ENCODE data around the gene HSPA1A. TPM values are rescaled to one million over a fixed set of nuclear protein-coding genes. Genes with fewer than 3 reads are reported as not detected.
"Not testable (repeated sequence)": the region's sequence is repeated elsewhere in the genome, so short reads cannot be mapped to it uniquely, and the experiment has no call there.

Gene HSPA1A
- polyA plus RNA-seq, 1 experiment: 46.6 TPM

DNA sequence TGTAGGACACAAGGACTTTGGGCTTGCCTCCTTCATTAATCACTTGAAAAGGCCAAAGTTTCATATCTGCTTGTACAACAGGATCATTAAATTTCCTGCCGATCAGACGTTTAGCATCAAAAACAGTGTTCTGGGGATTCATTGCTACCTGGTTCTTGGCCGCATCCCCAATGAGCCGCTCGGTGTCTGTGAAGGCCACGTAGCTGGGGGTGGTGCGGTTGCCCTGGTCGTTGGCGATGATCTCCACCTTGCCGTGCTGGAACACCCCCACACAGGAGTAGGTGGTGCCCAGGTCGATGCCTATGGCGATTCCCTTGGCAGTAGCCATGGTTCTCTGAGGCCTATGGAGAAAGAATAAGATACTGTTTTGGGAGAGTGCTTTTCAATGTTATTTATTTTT lies 3.7 kb upstream of the HSPA1A start:
- no peak for DNase-seq (ENCODE audit: low read depth, low spot score)
- POLR2A ChIA-PET: no interaction called here
- H3K27ac ChIP-seq (ENCODE audit: low read depth, low read length): no peak overlapping the region
- TF ChIP-seq, protein P1, sequence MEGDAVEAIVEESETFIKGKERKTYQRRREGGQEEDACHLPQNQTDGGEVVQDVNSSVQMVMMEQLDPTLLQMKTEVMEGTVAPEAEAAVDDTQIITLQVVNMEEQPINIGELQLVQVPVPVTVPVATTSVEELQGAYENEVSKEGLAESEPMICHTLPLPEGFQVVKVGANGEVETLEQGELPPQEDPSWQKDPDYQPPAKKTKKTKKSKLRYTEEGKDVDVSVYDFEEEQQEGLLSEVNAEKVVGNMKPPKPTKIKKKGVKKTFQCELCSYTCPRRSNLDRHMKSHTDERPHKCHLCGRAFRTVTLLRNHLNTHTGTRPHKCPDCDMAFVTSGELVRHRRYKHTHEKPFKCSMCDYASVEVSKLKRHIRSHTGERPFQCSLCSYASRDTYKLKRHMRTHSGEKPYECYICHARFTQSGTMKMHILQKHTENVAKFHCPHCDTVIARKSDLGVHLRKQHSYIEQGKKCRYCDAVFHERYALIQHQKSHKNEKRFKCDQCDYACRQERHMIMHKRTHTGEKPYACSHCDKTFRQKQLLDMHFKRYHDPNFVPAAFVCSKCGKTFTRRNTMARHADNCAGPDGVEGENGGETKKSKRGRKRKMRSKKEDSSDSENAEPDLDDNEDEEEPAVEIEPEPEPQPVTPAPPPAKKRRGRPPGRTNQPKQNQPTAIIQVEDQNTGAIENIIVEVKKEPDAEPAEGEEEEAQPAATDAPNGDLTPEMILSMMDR (IDR thresholded peaks at IDR 0.05; ENCODE audit: low read depth, low read length): no peak
- no peak overlapping the region for H3K4me3 ChIP-seq (ENCODE audit: low read depth, low read length)
- H3K27me3 ChIP-seq (ENCODE audit: control insufficient read depth, insufficient read depth, low read length): no peaks in the 10 kb centered on the region
- H3K9me3 ChIP-seq (ENCODE audit: control insufficient read depth, insufficient read depth, low read length): no peaks in the 10 kb centered on the region
- CTCF ChIA-PET: no interaction called here

GRCh38 chr6:31813465-31813849 lies 1.9 kb upstream of the HSPA1A start:
- TF ChIP-seq, protein P1 (IDR thresholded peaks at IDR 0.05; ENCODE audit: low read depth, low read length): no peak
- ChIA-PET POLR2A (interaction anchor here (1.1 to 2.2 kb wide), 2 partner anchors 17 to 22 kb away, joined by 5 to 19 read pairs; partner anchors contain the start of gene VARS1), CTCF (interaction anchor here (1.2 to 1.8 kb wide), 2 partner anchors 22 to 43 kb away, joined by 3 to 6 read pairs; no protein-coding TSS in a partner anchor)
- no peak for DNase-seq (ENCODE audit: low read depth, low spot score)
- no peaks in the 10 kb centered on the region for H3K9me3 ChIP-seq (ENCODE audit: control insufficient read depth, insufficient read depth, low read length)
- no peaks in the 10 kb centered on the region for H3K27me3 ChIP-seq (ENCODE audit: control insufficient read depth, insufficient read depth, low read length)
- no peak overlapping the region for H3K4me3 ChIP-seq (ENCODE audit: low read depth, low read length)
- H3K27ac ChIP-seq (ENCODE audit: low read depth, low read length): no peak overlapping the region

- peak overlapping the region; percentile 65 for H3K4me3 ChIP-seq (ENCODE audit: low read depth, low read length)
- ChIA-PET POLR2A (interaction anchor here (0.7 to 2.2 kb wide), 18 partner anchors 8 to 278 kb away, joined by 3 to 53 read pairs (median 4); partner anchors contain the start of genes C6orf47, CLIC1, DDAH2 and HSPA1B), CTCF (interaction anchor here (0.5 to 1.8 kb wide), 4 partner anchors 15 to 77 kb away, joined by 3 to 8 read pairs (median 4); no protein-coding TSS in a partner anchor)
- TF ChIP-seq, protein P1 (IDR thresholded peaks at IDR 0.05; ENCODE audit: low read depth, low read length): no peak
- peak; percentile 93 for DNase-seq (ENCODE audit: low read depth, low spot score)
- no peaks in the 10 kb centered on the region; the same call in 1 of the 2 replicates for H3K9me3 ChIP-seq (ENCODE audit: control insufficient read depth, insufficient read depth, low read length)
- H3K27me3 ChIP-seq (ENCODE audit: control insufficient read depth, insufficient read depth, low read length): no peaks in the 10 kb centered on the region
- peak overlapping the region; percentile 92 for H3K27ac ChIP-seq (ENCODE audit: low read depth, low read length)
Observed at GRCh38 chr6:31814677-31815024, 692 bp upstream of the HSPA1A start.

GRCh38 chr6:31817133-31817928 lies 2.0 kb downstream of the HSPA1A start:
- POLR2A ChIA-PET: interaction anchor here (1.1 kb wide), 1 partner anchor 10 kb away, joined by 3 read pairs; the partner anchor contains the start of gene LSM2
- H3K27ac ChIP-seq (ENCODE audit: low read depth, low read length); H3K9me3 ChIP-seq (ENCODE audit: control insufficient read depth, insufficient read depth, low read length); DNase-seq (ENCODE audit: low read depth, low spot score); CTCF ChIA-PET; H3K27me3 ChIP-seq (ENCODE audit: control insufficient read depth, insufficient read depth, low read length): not testable (repeated sequence)
- peak overlapping the region; percentile 57 for H3K4me3 ChIP-seq (ENCODE audit: low read depth, low read length)

DNA sequence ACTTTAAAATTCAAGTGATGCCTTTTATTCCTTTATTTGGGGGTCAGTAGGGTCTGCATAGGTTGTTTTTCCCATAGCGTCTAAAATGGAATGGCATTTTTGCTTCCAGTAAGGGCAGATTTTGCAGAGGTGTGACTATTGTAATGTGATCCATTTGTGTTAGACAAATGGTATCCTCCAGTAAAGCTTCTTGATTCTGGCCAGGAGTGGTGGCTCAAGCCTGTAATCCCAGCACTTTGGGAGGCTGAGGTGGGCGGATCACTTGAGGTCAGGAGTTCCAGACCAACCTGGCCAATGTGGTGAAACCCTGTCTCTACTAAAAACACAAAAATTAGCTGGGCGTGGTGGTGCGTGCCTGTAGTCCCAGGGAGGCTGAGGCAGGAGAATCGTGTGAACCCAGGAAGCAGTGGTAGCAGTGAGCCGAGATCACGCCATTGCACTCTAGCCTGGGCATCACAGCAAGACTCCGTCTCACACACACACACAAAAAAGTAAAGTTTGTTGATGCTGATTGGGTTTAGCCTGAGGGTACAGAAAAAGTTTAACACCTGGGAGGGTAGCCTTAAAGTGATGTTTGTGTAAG lies 2.7 kb downstream of the HSPA1A start:
- H3K4me3 ChIP-seq (ENCODE audit: low read depth, low read length): peak overlapping the region; percentile 57
- DNase-seq (ENCODE audit: low read depth, low spot score); H3K27me3 ChIP-seq (ENCODE audit: control insufficient read depth, insufficient read depth, low read length); H3K9me3 ChIP-seq (ENCODE audit: control insufficient read depth, insufficient read depth, low read length); CTCF ChIA-PET; H3K27ac ChIP-seq (ENCODE audit: low read depth, low read length): not testable (repeated sequence)
- POLR2A ChIA-PET: interaction anchor here (0.8 to 1.1 kb wide), 2 partner anchors 9 to 11 kb away, joined by 3 read pairs; partner anchors contain the start of genes HSPA1B and LSM2

Data from AG04450 (cell line).